ENCODE results near the gene LRRC66.

The LRRC66 gene

GRCh38 chr4:52014903-52015302, 5.3 kb downstream of the LRRC66 start:
- DNase-seq (ENCODE audit: low spot score), result no peak

GRCh38 chr4:52012651-52013050, 7.5 kb downstream of the LRRC66 start:
- no peak for DNase-seq (ENCODE audit: low spot score)

GRCh38 chr4:52010986-52011385, 9.2 kb downstream of the LRRC66 start:
- DNase-seq (ENCODE audit: low spot score), result no peak

GRCh38 chr4:52006887-52007286, 13.3 kb downstream of the LRRC66 start:
- no peak for DNase-seq (ENCODE audit: low spot score)

GRCh38 chr4:52005604-52006273, 14.4 kb downstream of the LRRC66 start:
- DNase-seq (ENCODE audit: low spot score), result no peak

GRCh38 chr4:52004414-52004813, 15.7 kb downstream of the LRRC66 start:
- no peak for DNase-seq (ENCODE audit: low spot score)

GRCh38 chr4:52001616-52002015, 18.5 kb downstream of the LRRC66 start:
- DNase-seq (ENCODE audit: low spot score), result no peak

GRCh38 chr4:51999250-51999649, 20.9 kb downstream of the LRRC66 start:
- DNase-seq (ENCODE audit: low spot score), result no peak

GRCh38 chr4:51998837-51999236, 21.3 kb downstream of the LRRC66 start:
- no peak for DNase-seq (ENCODE audit: low spot score)

GRCh38 chr4:51997647-51998046, 22.5 kb downstream of the LRRC66 start:
- no peak for DNase-seq (ENCODE audit: low spot score)

- no peak for DNase-seq (ENCODE audit: low spot score)
Measured at GRCh38 chr4:51995647-51996220, 24.4 kb downstream of the LRRC66 start.

- DNase-seq (ENCODE audit: low spot score), result no peak
Measured at GRCh38 chr4:51965862-51966261, 54.3 kb downstream of the LRRC66 start.

- no peak for DNase-seq (ENCODE audit: low spot score)
Measured at GRCh38 chr4:51963841-51964517, 56.2 kb downstream of the LRRC66 start.

GRCh38 chr4:51960486-51960885, 59.7 kb downstream of the LRRC66 start:
- DNase-seq (ENCODE audit: low spot score), result no peak

- no peak for DNase-seq (ENCODE audit: low spot score)
Measured at GRCh38 chr4:51958199-51958968, 61.8 kb downstream of the LRRC66 start.

Data from SW480 (cell line).